Adrenal gland (tissue), 12 donors: Measurements from ENCODE around the gene RIMS3. TPM values are rescaled to one million over a fixed set of nuclear protein-coding genes. Genes with fewer than 3 reads are reported as not detected.

ENCODE experiments used
- DNase-seq, 7 donors: peaks; one replicate each; pipeline ENCODE4 v3.0.0-alpha.2; 2019 to 2020
- H3K27ac ChIP-seq, 5 donors: fragments of 200-600 bp; sonication (generic) in 4 of 5; 1 replicate in 3 of 5; 2 replicates in 2 of 5; pipeline versions ENCODE4 v1.5.1 to v1.8.0; 2016 to 2020; ENCODE audit warnings: mild to moderate bottlenecking in 1 of 5
- H3K27me3 ChIP-seq: fragments of 200-600 bp; 2 replicates; pipeline ENCODE4 v1.8.0; 2021
- H3K36me3 ChIP-seq, 2 donors: fragments of 200-600 bp; replicated peaks in 1 of 2; 1 replicate in 1 of 2; 2 replicates in 1 of 2; pipeline versions ENCODE4 v1.5.1 to v1.8.0; 2018 to 2022
- H3K4me1 ChIP-seq, 2 donors: fragments of 200-600 bp; replicated peaks in 1 of 2; 1 replicate in 1 of 2; 2 replicates in 1 of 2; pipeline versions ENCODE4 v1.5.1 to v1.8.0; 2018 to 2021
- H3K4me3 ChIP-seq, 4 donors: fragments of 200-600 bp; sonication (generic) in 3 of 4; one replicate each; pipeline ENCODE4 v1.5.1; 2016 to 2018
- H3K9me3 ChIP-seq, 3 donors: fragments of 200-600 bp; sonication (generic) in 1 of 3; replicated peaks in 1 of 3; 1 replicate in 2 of 3; 2 replicates in 1 of 3; pipeline versions ENCODE4 v1.5.1 to v1.8.0; 2016 to 2021
- CTCF ChIP-seq, 6 experiments: fragments of 450-650 bp in 4 of 6; fragments of 200-600 bp in 2 of 6; sonication (generic) in 1 of 6; IDR thresholded peaks; 1 replicate in 5 of 6; 2 replicates in 1 of 6; pipeline versions ENCODE4 v1.5.1 to v1.8.0; 2016 to 2021; ENCODE audit warnings: antibody characterized with exemption in 6 of 6, mild to moderate bottlenecking in 2 of 6, moderate library complexity in 1 of 6
- POLR2A ChIP-seq, 2 donors: fragments of 450-650 bp; IDR thresholded peaks; one replicate each; pipeline ENCODE4 v1.6.1; 2017; ENCODE audit warnings: antibody characterized with exemption in 2 of 2, mild to moderate bottlenecking in 2 of 2, moderate library complexity in 1 of 2
- WGBS, 4 donors: extraction: QIAGEN DNeasy Blood & Tissue Kit in 2 of 4; methylation state at CpG; one replicate each; pipeline versions ENCODE4 v1.1.5 to v1.1.7; 2013 to 2017; 5-methylcytosine and 5-hydroxymethylcytosine counted together
- intact Hi-C, 2 donors: fragments of 100-400 bp; cut with DNase I; formaldehyde crosslinking; loops; one replicate each; pipeline versions ENCODE4 v1.14.1 to v1.15.0; 2022 to 2023
- polyA plus RNA-seq, 3 donors: library from polyadenylated mRNA; stranded (reverse); fragments of 200-250 nt in 2 of 3; fragments of 350-450 nt in 1 of 3; fragmentation: Illumina TruSeq in 1 of 3; extraction: RNeasy Lipid Tissue Mini Kit (QIAGEN cat#74804) in 1 of 3; gene quantifications; one replicate each; pipeline ENCODE4 v1.2.3, GENCODE V29; 2013 to 2014
- total RNA-seq, 9 donors: library from RNA; depleted of rRNA in 4 of 9; stranded (reverse); fragments of >200 nt in 4 of 9; fragments of 120-200 nt in 1 of 9; fragmentation: NEBNext Ultra II Directional in 1 of 9; extraction: Animal tissue kit (Norgen Biotek cat#: 25700) in 1 of 9; gene quantifications; one replicate each; pipeline versions ENCODE4 v1.1.0 to v1.2.4, GENCODE V29; 2013 to 2023
- donor health status: healthy with polysubstance abuse.
- donor health status: Bipolar disorder and iron deficiency.
- donor health status: DM: yes; HTN: yes; CAD: no.
- donor health status: DM: no; HTN: no; CAD: no.
- donor health status: DM: no; HTN: no; CAD: no.
- donor health status: DM: yes; HTN: yes; CAD: no.

Gene RIMS3
- total and polyA plus RNA-seq, 12 donors: 0.84 to 10.3 (median 3.5) TPM

GRCh38 chr1:40673452-40673851 is 8.0 kb upstream of the RIMS3 start:
- H3K4me1 ChIP-seq: peaks cover 3 to 7% of the 10 kb centered on the region in 2 donors
- no peaks in the 10 kb centered on the region for H3K9me3 ChIP-seq
- H3K27me3 ChIP-seq: no peaks in the 10 kb centered on the region
- intact Hi-C loops: no loop called here
- no peak for TF ChIP-seq CTCF (IDR thresholded peaks at IDR 0.05)
- no peak for TF ChIP-seq POLR2A (IDR thresholded peaks at IDR 0.05)
- no peak overlapping the region for H3K27ac ChIP-seq
- no peak for DNase-seq
- no peak overlapping the region for H3K4me3 ChIP-seq
- no peaks in the 10 kb centered on the region for H3K36me3 ChIP-seq
- 82 to 93% (median 91%) methylated on average over 4 of the region's 4 CpGs for WGBS, 4 donors

- Histone ChIP-seq H3K36me3 (no peaks in the 10 kb centered on the region), H3K27me3 (no peaks in the 10 kb centered on the region), H3K4me3 (peak overlapping the region in 1 of 4 donors; percentile 35), H3K27ac (no peak overlapping the region), H3K9me3 (no peaks in the 10 kb centered on the region), H3K4me1 (peaks cover 10 to 15% of the 10 kb centered on the region in 2 donors)
- 10 to 17% (median 13%) methylated on average over 14 to 21 of the region's 21 CpGs for WGBS, 4 donors
- intact Hi-C loops: loop anchor here (5.0 to 10.0 kb wide), 2 partner anchors 42 to 54 kb away; no protein-coding TSS in a partner anchor
- TF ChIP-seq CTCF (IDR thresholded peaks at IDR 0.05): peak; percentile 78 to 97 (median 90)
- TF ChIP-seq POLR2A (IDR thresholded peaks at IDR 0.05): no peak
- peak; percentile 67 to 92 (median 80) for DNase-seq
These were observed 3.5 kb upstream of the RIMS3 start for GRCh38 chr1:40668769-40669525.

- Histone ChIP-seq H3K9me3 (no peaks in the 10 kb centered on the region), H3K4me1 (peaks cover 10 to 15% of the 10 kb centered on the region in 2 donors), H3K4me3 (peak overlapping the region in 1 of 4 donors; percentile 95), H3K27ac (peak overlapping the region in 1 of 5 donors; percentile 34), H3K36me3 (no peaks in the 10 kb centered on the region), H3K27me3 (no peaks in the 10 kb centered on the region)
- intact Hi-C loops: loop anchor here (5.0 to 10.0 kb wide), 2 partner anchors 37 to 50 kb away; no protein-coding TSS in a partner anchor
- TF ChIP-seq POLR2A (IDR thresholded peaks at IDR 0.05): no peak
- TF ChIP-seq CTCF (IDR thresholded peaks at IDR 0.05): no peak
- 64 to 76% (median 73%) methylated on average over 2 of the region's 2 CpGs for WGBS, 4 donors
- DNase-seq: no peak
These were observed 691 bp downstream of the RIMS3 start for GRCh38 chr1:40664791-40665190.

GRCh38 chr1:40664167-40664537 is 1.3 kb downstream of the RIMS3 start:
- no peak for TF ChIP-seq POLR2A (IDR thresholded peaks at IDR 0.05)
- no peak for TF ChIP-seq CTCF (IDR thresholded peaks at IDR 0.05)
- H3K27ac ChIP-seq: peak overlapping the region in 1 of 5 donors; percentile 57
- no peak overlapping the region for H3K4me3 ChIP-seq
- WGBS, 4 donors: 71 to 89% (median 85%) methylated on average over 1 of the region's 1 CpG; no CpG with 5 or more reads in 1 of the 4 donors
- no peaks in the 10 kb centered on the region for H3K9me3 ChIP-seq
- no peak for DNase-seq
- H3K36me3 ChIP-seq: no peaks in the 10 kb centered on the region
- peaks cover 10 to 15% of the 10 kb centered on the region in 2 donors for H3K4me1 ChIP-seq
- H3K27me3 ChIP-seq: no peaks in the 10 kb centered on the region
- intact Hi-C loops: loop anchor here in 1 of 2 donors (10.0 kb wide), 1 partner anchor 49 kb away; no protein-coding TSS in a partner anchor
